HCT116 (cell line): ENCODE results near the gene RIPK4. TPM values are rescaled to one million over a fixed set of nuclear protein-coding genes. Genes with fewer than 3 reads are reported as not detected.

Experiments
- ATAC-seq: fragments of 200-7000 bp; cut with Tn5 transposase; 2 replicates; pipeline ENCODE4 v1.9.1; 2020; ENCODE audit warnings: mild to moderate bottlenecking, moderate library complexity
- BruUV-seq: library from RNA; stranded (reverse); fragments of 400-500 nt; replicated peaks from 2 replicates; lab custom pipeline; 2021; lab: Mats Ljungman, UMichigan
- CTCF ChIA-PET: fragments of 300-600 bp; sonication (Branson Sonifier 250); formaldehyde crosslinking; loops from one replicate; lab custom pipeline; 2021; ENCODE audit warnings: antibody characterized with exemption; lab: Charles Lee
- POLR2A ChIA-PET: fragments of 300-600, 350-600 bp; sonication (Branson Sonifier 250); formaldehyde crosslinking; loops from one replicate; lab custom pipeline; 2021; ENCODE audit warnings: antibody characterized with exemption; lab: Charles Lee
- RAD21 ChIA-PET, 2 experiments: fragments of 300-600 bp; sonication (Branson Sonifier 250); formaldehyde crosslinking; loops; one replicate each; lab custom pipeline; 2023; ENCODE audit warnings: low total read pairs in 2 of 2; ENCODE audit not compliant: uncharacterized antibody in 2 of 2, unreplicated experiment in 2 of 2, low non-redundant PET in 1 of 2; lab: Charles Lee
- DNase-seq: peaks from one replicate; pipeline ENCODE4 v3.0.0-alpha.2; 2010; ENCODE audit warnings: low read depth, low spot score
- H2AFZ ChIP-seq: fragments of 200-600 bp; shearing (Covaris generic), sonication (generic); 2 replicates; pipeline ENCODE4 v1.6.1; 2017; ENCODE audit warnings: low read depth, mixed run types, mixed read lengths, antibody characterized with exemption, low read length; ENCODE audit not compliant: poor library complexity, severe bottlenecking
- H3K27ac ChIP-seq: 2 replicates; pipeline ENCODE4 v1.5.1; 2012; ENCODE audit warnings: low read depth, low read length
- H3K27me3 ChIP-seq: fragments of 200-600 bp; sonication (generic); 2 replicates; pipeline ENCODE4 v1.6.1; 2016; ENCODE audit warnings: mixed run types, low read length, mixed read lengths; ENCODE audit not compliant: insufficient read depth
- H3K36me3 ChIP-seq, 2 experiments: fragments of 200-500 bp in 1 of 2; fragments of 200-600 bp in 1 of 2; sonication (Bioruptor generic) in 1 of 2; sonication (generic) in 1 of 2; 2 replicates each; pipeline versions ENCODE4 v1.5.1 to v1.6.1; 2014 to 2016; ENCODE audit warnings: low read length in 2 of 2, inconsistent platforms in 1 of 2, mixed read lengths in 1 of 2, mixed run types in 1 of 2; ENCODE audit not compliant: insufficient read depth in 2 of 2, control insufficient read depth in 1 of 2
- H3K4me1 ChIP-seq, 2 experiments: fragments of 200-600 bp in 1 of 2; sonication (generic) in 1 of 2; 2 replicates each; pipeline versions ENCODE4 v1.5.1 to v1.6.1; 2012 to 2017; ENCODE audit warnings: low read length in 2 of 2, inconsistent platforms in 1 of 2, mild to moderate bottlenecking in 1 of 2, mixed read lengths in 1 of 2, mixed run types in 1 of 2, moderate library complexity in 1 of 2; ENCODE audit not compliant: insufficient read depth in 2 of 2, control insufficient read depth in 1 of 2
- H3K4me2 ChIP-seq: fragments of 200-600 bp; sonication (generic); 2 replicates; pipeline ENCODE4 v1.6.1; 2017; ENCODE audit warnings: mixed run types, low read length, mixed read lengths
- H3K4me3 ChIP-seq, 2 experiments: fragments of 200-600 bp in 1 of 2; sonication (generic) in 1 of 2; replicated peaks in 1 of 2; 2 replicates each; pipeline ENCODE4 v1.5.1; 2011 to 2016; ENCODE audit warnings: low read length in 2 of 2, control low read depth in 1 of 2, low read depth in 1 of 2, mild to moderate bottlenecking in 1 of 2, mixed read lengths in 1 of 2, mixed run types in 1 of 2
- H3K79me2 ChIP-seq: fragments of 200-600 bp; sonication (generic); 2 replicates; pipeline ENCODE4 v1.6.1; 2017; ENCODE audit warnings: mild to moderate bottlenecking, mixed run types, low read length, moderate library complexity, mixed read lengths; ENCODE audit not compliant: insufficient read depth
- H3K9ac ChIP-seq: fragments of 200-600 bp; sonication (generic); 2 replicates; pipeline ENCODE4 v1.6.1; 2016; ENCODE audit warnings: low read length, mixed read lengths
- H3K9me2 ChIP-seq: fragments of 200-600 bp; sonication (generic), shearing (Covaris generic); 2 replicates; pipeline ENCODE4 v1.6.1; 2017; ENCODE audit warnings: mixed run types, mild to moderate bottlenecking, moderate library complexity; ENCODE audit not compliant: insufficient read depth
- H3K9me3 ChIP-seq, 2 experiments: fragments of 200-500 bp in 1 of 2; fragments of 200-600 bp in 1 of 2; sonication (Bioruptor generic) in 1 of 2; sonication (generic) in 1 of 2; 2 replicates each; pipeline ENCODE4 v1.6.1; 2014 to 2017; ENCODE audit warnings: low read length in 2 of 2, mixed read lengths in 2 of 2, inconsistent platforms in 1 of 2, low read depth in 1 of 2, mild to moderate bottlenecking in 1 of 2, mixed run types in 1 of 2, moderate library complexity in 1 of 2; ENCODE audit not compliant: control insufficient read depth in 1 of 2, insufficient read depth in 1 of 2
- H4K20me1 ChIP-seq: fragments of 200-600 bp; sonication (generic), shearing (Covaris generic); 2 replicates; pipeline ENCODE4 v1.6.1; 2017; ENCODE audit warnings: mixed run types, mild to moderate bottlenecking, moderate library complexity; ENCODE audit not compliant: insufficient read depth
- ATF3 ChIP-seq: IDR thresholded peaks from 2 replicates; pipeline ENCODE4 v1.6.1; 2012
- CBX3 ChIP-seq: IDR thresholded peaks from 2 replicates; pipeline ENCODE4 v1.6.1; 2012; ENCODE audit warnings: low read depth
- CEBPB ChIP-seq: IDR thresholded peaks from 2 replicates; pipeline ENCODE4 v1.6.1; 2012; ENCODE audit warnings: low read depth
- EGR1 ChIP-seq: IDR thresholded peaks from 2 replicates; pipeline ENCODE4 v1.6.1; 2012; ENCODE audit warnings: low read depth
- ELF1 ChIP-seq: IDR thresholded peaks from 2 replicates; pipeline ENCODE4 v1.6.1; 2012; ENCODE audit warnings: low read depth, borderline replicate concordance
- FOSL1 ChIP-seq: IDR thresholded peaks from 2 replicates; pipeline ENCODE4 v1.6.1; 2012; ENCODE audit warnings: low read depth
- JUND ChIP-seq: IDR thresholded peaks from 2 replicates; pipeline ENCODE4 v1.6.1; 2012
- MAX ChIP-seq: IDR thresholded peaks from 2 replicates; pipeline ENCODE4 v1.6.1; 2012
- POLR2A ChIP-seq: IDR thresholded peaks from 2 replicates; pipeline ENCODE4 v1.7.0; 2011; ENCODE audit warnings: borderline replicate concordance; ENCODE audit not compliant: insufficient read depth, insufficient read length; ENCODE audit errors: extremely low read depth
- POLR2AphosphoS5 ChIP-seq: IDR thresholded peaks from 2 replicates; pipeline ENCODE4 v1.6.1; 2011; ENCODE audit warnings: mild to moderate bottlenecking, low read depth, low read length, moderate library complexity
- SIN3A ChIP-seq: IDR thresholded peaks from 2 replicates; pipeline ENCODE4 v1.6.1; 2012; ENCODE audit warnings: low read depth
- SP1 ChIP-seq: IDR thresholded peaks from 2 replicates; pipeline ENCODE4 v1.6.1; 2012; ENCODE audit warnings: low read depth
- SRF ChIP-seq: IDR thresholded peaks from 2 replicates; pipeline ENCODE4 v1.6.1; 2012; ENCODE audit warnings: low read depth
- TCF7L2 ChIP-seq: IDR thresholded peaks from 2 replicates; pipeline ENCODE4 v1.7.0; 2011; ENCODE audit warnings: borderline replicate concordance, inconsistent platforms; ENCODE audit not compliant: insufficient read depth, insufficient read length; ENCODE audit errors: extremely low read depth
- YY1 ChIP-seq: IDR thresholded peaks from 2 replicates; pipeline ENCODE4 v1.6.1; 2011; ENCODE audit warnings: low read length, low read depth, moderate library complexity, mild to moderate bottlenecking; ENCODE audit not compliant: insufficient replicate concordance; ENCODE audit errors: extremely low read depth
- ZBTB33 ChIP-seq: IDR thresholded peaks from 2 replicates; pipeline ENCODE4 v1.6.1; 2011; ENCODE audit warnings: mild to moderate bottlenecking, low read length, moderate library complexity; ENCODE audit not compliant: insufficient replicate concordance; ENCODE audit errors: extremely low read depth
- ZFX ChIP-seq: fragments of 450-650 bp; IDR thresholded peaks from 2 replicates; pipeline ENCODE4 v1.6.1; 2017
- ZNF274 ChIP-seq: fragments of 200-500 bp; sonication (Bioruptor generic); IDR thresholded peaks from 2 replicates; pipeline ENCODE4 v1.6.1; 2014; ENCODE audit warnings: mild to moderate bottlenecking, low read depth, low read length, inconsistent platforms
- intact Hi-C: fragments of 100-400 bp; cut with micrococcal nuclease; formaldehyde crosslinking; loops from 2 replicates; pipeline ENCODE4 v1.10.0; 2022
- total RNA-seq: library from RNA; stranded (reverse); gene quantifications from one replicate; pipeline ENCODE4 v1.2.1, GENCODE V29; 2021; ENCODE audit not compliant: unreplicated experiment

The RIPK4 gene
- total RNA-seq, 1 experiment from 2014 or later: 9.9 TPM

- no peak overlapping the region for H3K4me2 ChIP-seq
- H3K27me3 ChIP-seq: no peaks in the 10 kb centered on the region
- H3K9me2 ChIP-seq: no peaks in the 10 kb centered on the region
- ChIA-PET POLR2A (no interaction called here), RAD21 (no interaction called here), CTCF (no interaction called here)
- TF ChIP-seq POLR2A (no peak), SIN3A (no peak)
- DNase-seq (no peak), ATAC-seq (no peak)
- peaks cover 0 to 14% of the 10 kb centered on the region in 2 experiments; a peak in 3 of 4 replicates for H3K36me3 ChIP-seq
- no peak overlapping the region for H3K4me3 ChIP-seq
- BruUV-seq: no TSS peak
- H3K27ac ChIP-seq: no peak overlapping the region
- H4K20me1 ChIP-seq: no peaks in the 10 kb centered on the region
- no peak overlapping the region for H2AFZ ChIP-seq
- intact Hi-C loops: no loop called here
- H3K4me1 ChIP-seq: no peaks in the 10 kb centered on the region
- H3K9ac ChIP-seq: no peak overlapping the region
- H3K9me3 ChIP-seq: no peaks in the 10 kb centered on the region; a peak in 1 of 4 replicates
- H3K79me2 ChIP-seq: no peaks in the 10 kb centered on the region
Measured at GRCh38 chr21:41801321-41802197, 34.7 kb upstream of the RIPK4 start.

GRCh38 chr21:41800425-41801320 is 33.8 kb upstream of the RIPK4 start:
- ChIA-PET RAD21 (no interaction called here), POLR2A (no interaction called here), CTCF (no interaction called here)
- no TSS peak for BruUV-seq
- ATAC-seq (no peak), DNase-seq (no peak)
- H3K36me3 ChIP-seq: peaks cover 0 to 14% of the 10 kb centered on the region in 2 experiments; a peak in 3 of 4 replicates
- H3K27ac ChIP-seq: no peak overlapping the region
- no peaks in the 10 kb centered on the region for H3K79me2 ChIP-seq
- no peak overlapping the region for H2AFZ ChIP-seq
- H3K4me3 ChIP-seq: no peak overlapping the region
- H3K4me1 ChIP-seq: no peaks in the 10 kb centered on the region
- no peak overlapping the region for H3K9ac ChIP-seq
- no peaks in the 10 kb centered on the region for H3K27me3 ChIP-seq
- H3K9me3 ChIP-seq: no peaks in the 10 kb centered on the region
- no peak overlapping the region for H3K4me2 ChIP-seq
- intact Hi-C loops: no loop called here
- H3K9me2 ChIP-seq: no peaks in the 10 kb centered on the region
- H4K20me1 ChIP-seq: no peaks in the 10 kb centered on the region
- no peak for TF ChIP-seq ZNF274
- TF ChIP-seq CEBPB: no peak
- TF ChIP-seq EGR1: no peak
- TF ChIP-seq MAX: no peak
- TF ChIP-seq ZBTB33: no peak
- TF ChIP-seq FOSL1: no peak
- no peak for TF ChIP-seq JUND
- TF ChIP-seq TCF7L2: no peak
- TF ChIP-seq ELF1: no peak
- no peak for TF ChIP-seq ATF3
- no peak for TF ChIP-seq POLR2AphosphoS5
- no peak for TF ChIP-seq YY1
- no peak for TF ChIP-seq ZFX
- no peak for TF ChIP-seq SP1
- no peak for TF ChIP-seq SRF
- TF ChIP-seq SIN3A: no peak
- no peak for TF ChIP-seq CBX3
